IMR-90 (cell line): ENCODE measurements around the gene ZMAT5. TPM values are rescaled to one million over a fixed set of nuclear protein-coding genes. Genes with fewer than 3 reads are reported as not detected.

ENCODE experiments used
- ATAC-seq: fragments of 200-7000 bp; cut with Tn5 transposase; 2 replicates; pipeline ENCODE4 v1.9.1; 2020; ENCODE audit warnings: low read depth, mild to moderate bottlenecking, moderate library complexity
- BruUV-seq: library from RNA; stranded (reverse); fragments of 400-500 nt; replicated peaks from 2 replicates; lab custom pipeline; 2021; lab: Mats Ljungman, UMichigan
- CTCF ChIA-PET: fragments of 300-600 bp; formaldehyde crosslinking; extraction: SDS; loops from one replicate; lab custom pipeline; 2021; ENCODE audit warnings: antibody characterized with exemption; lab: Yijun Ruan, JAX
- POLR2A ChIA-PET: fragments of 300-600 bp; sonication (Branson Sonifier 250); formaldehyde crosslinking; loops from one replicate; lab custom pipeline; 2022; ENCODE audit warnings: antibody characterized with exemption; ENCODE audit not compliant: unreplicated experiment; lab: Charles Lee
- DNase-seq: peaks from one replicate; pipeline ENCODE4 v3.0.0; 2013
- H2AFZ ChIP-seq: replicated peaks from 2 replicates; pipeline ENCODE3; 2013; ENCODE audit warnings: low read length, mild to moderate bottlenecking; ENCODE audit not compliant: poor library complexity
- H2AK5ac ChIP-seq: 2 replicates; pipeline ENCODE4 v1.6.1; 2013; ENCODE audit warnings: low read depth, low read length, inconsistent platforms
- H2AK9ac ChIP-seq: replicated peaks from 2 replicates; pipeline ENCODE3; 2013; ENCODE audit warnings: mild to moderate bottlenecking, low read depth, low read length, moderate library complexity; ENCODE audit not compliant: poor library complexity
- H2BK120ac ChIP-seq: 2 replicates; pipeline ENCODE4 v1.6.1; 2013; ENCODE audit warnings: low read depth, low read length, inconsistent platforms
- H2BK15ac ChIP-seq: 3 replicates; pipeline ENCODE4 v1.6.1; 2013; ENCODE audit warnings: low read depth, low read length, inconsistent platforms
- H2BK20ac ChIP-seq: 2 replicates; pipeline ENCODE4 v1.6.1; 2013; ENCODE audit warnings: low read depth, mild to moderate bottlenecking, inconsistent platforms, low read length, moderate library complexity
- H2BK5ac ChIP-seq: 2 replicates; pipeline ENCODE4 v1.6.1; 2013; ENCODE audit warnings: mild to moderate bottlenecking, low read depth, low read length, inconsistent platforms; ENCODE audit not compliant: poor library complexity, severe bottlenecking
- H3K14ac ChIP-seq: replicated peaks from 2 replicates; pipeline ENCODE4 v1.6.1; 2013; ENCODE audit warnings: low read depth, low read length, inconsistent platforms
- H3K18ac ChIP-seq: 2 replicates; pipeline ENCODE4 v1.6.1; 2013; ENCODE audit warnings: low read depth, low read length, control low read depth
- H3K23ac ChIP-seq: 2 replicates; pipeline ENCODE4 v1.6.1; 2013; ENCODE audit warnings: low read depth, low read length, inconsistent platforms
- H3K27ac ChIP-seq: 2 replicates; pipeline ENCODE4 v1.5.1; 2013; ENCODE audit warnings: mild to moderate bottlenecking, control low read depth, low read length; ENCODE audit not compliant: insufficient read depth
- H3K27me3 ChIP-seq: 2 replicates; pipeline ENCODE4 v1.6.1; 2013; ENCODE audit warnings: low read length; ENCODE audit not compliant: control insufficient read depth, insufficient read depth
- H3K36me3 ChIP-seq: 2 replicates; pipeline ENCODE4 v1.6.1; 2013; ENCODE audit warnings: low read length, mixed read lengths; ENCODE audit not compliant: control insufficient read depth, insufficient read depth
- H3K4ac ChIP-seq: 2 replicates; pipeline ENCODE4 v1.6.1; 2013; ENCODE audit warnings: low read depth, low read length, inconsistent platforms
- H3K4me1 ChIP-seq: 2 replicates; pipeline ENCODE4 v1.6.1; 2013; ENCODE audit warnings: low read length, mixed read lengths; ENCODE audit not compliant: control insufficient read depth, insufficient read depth
- H3K4me2 ChIP-seq: 2 replicates; pipeline ENCODE4 v1.6.1; 2013; ENCODE audit warnings: low read depth, mild to moderate bottlenecking, control low read depth, low read length, moderate library complexity
- H3K4me3 ChIP-seq: 2 replicates; pipeline ENCODE4 v1.5.1; 2013; ENCODE audit warnings: low read depth, mild to moderate bottlenecking, control low read depth, low read length, moderate library complexity; ENCODE audit not compliant: insufficient read depth
- H3K56ac ChIP-seq: 2 replicates; pipeline ENCODE4 v1.6.1; 2013; ENCODE audit warnings: low read length, inconsistent platforms; ENCODE audit not compliant: insufficient read depth; ENCODE audit errors: extremely low read depth
- H3K79me1 ChIP-seq, 2 experiments: 2 replicates each; pipeline ENCODE4 v1.6.1; 2013; ENCODE audit warnings: low read length in 2 of 2, inconsistent platforms in 1 of 2, low read depth in 1 of 2
- H3K9ac ChIP-seq: 2 replicates; pipeline ENCODE4 v1.6.1; 2013; ENCODE audit warnings: low read depth, low read length, control low read depth
- H3K9me1 ChIP-seq: 2 replicates; pipeline ENCODE4 v1.6.1; 2013; ENCODE audit warnings: low read length, inconsistent platforms; ENCODE audit not compliant: insufficient read depth
- H3K9me3 ChIP-seq: 2 replicates; pipeline ENCODE4 v1.6.1; 2013; ENCODE audit warnings: low read length; ENCODE audit not compliant: control insufficient read depth, insufficient read depth
- H4K20me1 ChIP-seq: 2 replicates; pipeline ENCODE4 v1.6.1; 2013; ENCODE audit warnings: low read length, inconsistent platforms; ENCODE audit not compliant: insufficient read depth
- H4K5ac ChIP-seq: 2 replicates; pipeline ENCODE4 v1.6.1; 2013; ENCODE audit warnings: mild to moderate bottlenecking, low read depth, low read length, control low read depth
- H4K8ac ChIP-seq, 2 experiments: 2 replicates each; pipeline ENCODE4 v1.6.1; 2013; ENCODE audit warnings: low read depth in 2 of 2, low read length in 2 of 2, control low read depth in 1 of 2, inconsistent platforms in 1 of 2
- H4K91ac ChIP-seq: 2 replicates; pipeline ENCODE4 v1.6.1; 2013; ENCODE audit warnings: low read depth, low read length, inconsistent platforms; ENCODE audit not compliant: insufficient read depth
- BHLHE40 ChIP-seq: fragments of 150-350 bp; IDR thresholded peaks from 2 replicates; pipeline ENCODE4 v1.6.1; 2016; ENCODE audit warnings: mild to moderate bottlenecking, low read depth, low read length
- CEBPB ChIP-seq: IDR thresholded peaks from 2 replicates; pipeline ENCODE4 v1.6.1; 2012; ENCODE audit warnings: low read depth, low read length, improper control_type of control experiment
- CHD1 ChIP-seq: IDR thresholded peaks from 2 replicates; pipeline ENCODE4 v1.6.1; 2012; ENCODE audit warnings: low read depth, low read length, improper control_type of control experiment
- ELK1 ChIP-seq: fragments of 150-350 bp; IDR thresholded peaks from 2 replicates; pipeline ENCODE4 v1.6.1; 2016; ENCODE audit warnings: low read depth, mild to moderate bottlenecking, low read length, moderate library complexity, borderline replicate concordance
- MAFK ChIP-seq: IDR thresholded peaks from 2 replicates; pipeline ENCODE4 v1.6.1; 2012; ENCODE audit warnings: low read depth, low read length, improper control_type of control experiment
- MAZ ChIP-seq: IDR thresholded peaks from 2 replicates; pipeline ENCODE4 v1.6.1; 2012; ENCODE audit warnings: low read depth, mild to moderate bottlenecking, low read length, improper control_type of control experiment, moderate library complexity, borderline replicate concordance
- MXI1 ChIP-seq: IDR thresholded peaks from 2 replicates; pipeline ENCODE4 v1.6.1; 2012; ENCODE audit warnings: low read depth, mild to moderate bottlenecking, low read length, moderate library complexity, borderline replicate concordance
- NFE2L2 ChIP-seq: fragments of 150-350 bp; IDR thresholded peaks from 2 replicates; pipeline ENCODE4 v1.6.1; 2016; ENCODE audit warnings: low read depth, mild to moderate bottlenecking, low read length
- RAD21 ChIP-seq: IDR thresholded peaks from 2 replicates; pipeline ENCODE4 v1.6.1; 2012; ENCODE audit warnings: low read length, improper control_type of control experiment
- RCOR1 ChIP-seq: IDR thresholded peaks from 2 replicates; pipeline ENCODE4 v1.6.1; 2012; ENCODE audit warnings: mild to moderate bottlenecking, low read length, improper control_type of control experiment; ENCODE audit not compliant: insufficient replicate concordance
- RFX5 ChIP-seq: IDR thresholded peaks from 2 replicates; pipeline ENCODE4 v1.8.0; 2012; ENCODE audit warnings: low read depth, mild to moderate bottlenecking, low read length, moderate library complexity
- SMC3 ChIP-seq: fragments of 150-350 bp; IDR thresholded peaks from 2 replicates; pipeline ENCODE4 v1.6.1; 2016; ENCODE audit warnings: low read depth, mild to moderate bottlenecking, antibody characterized with exemption, low read length, moderate library complexity
- WGBS, 2 experiments: methylation state at CpG; one replicate each; pipeline versions ENCODE4 v1.1.5 to v1.1.7; 2013; ENCODE audit warnings: missing lambda C conversion rate in 2 of 2; ENCODE audit not compliant: insufficient read length in 1 of 2; ENCODE audit errors: extremely low coverage in 2 of 2; 5-methylcytosine and 5-hydroxymethylcytosine counted together
- dilution Hi-C: fragments of 300-500 bp; cut with HindIII; formaldehyde crosslinking; loops from one replicate; pipeline ENCODE4 v1.14.3; 2018; ENCODE audit warnings: low sequenced_read_pairs; ENCODE audit not compliant: unreplicated experiment
- in situ Hi-C: fragments of 300-500 bp; cut with MboI; formaldehyde crosslinking; loops from 3 replicates; pipeline ENCODE4 v1.14.3; 2019; ENCODE audit warnings: low sequenced_read_pairs, inconsistent platforms, mixed read lengths
- intact Hi-C: fragments of 100-400 bp; cut with micrococcal nuclease; formaldehyde crosslinking; loops from 2 replicates; pipeline ENCODE4 v1.10.0; 2022
- polyA plus RNA-seq, 3 experiments: library from polyadenylated mRNA; depleted of rRNA; stranded (reverse); fragments of >200 nt; gene quantifications; 2 replicates each; pipeline ENCODE4 v1.2.3, GENCODE V29; 2012; ENCODE audit warnings: low replicate concordance in 1 of 3
- total RNA-seq: library from RNA; depleted of rRNA; stranded (reverse); fragments of >200 nt; gene quantifications from 2 replicates; pipeline ENCODE4 v1.2.3, GENCODE V29; 2012
- TF ChIP-seq, protein P1 (sequence below): fragments of 150-350 bp; IDR thresholded peaks from 2 replicates; pipeline ENCODE4 v1.6.1; 2017; ENCODE audit warnings: mild to moderate bottlenecking, antibody characterized with exemption, low read length, low read depth
- TF ChIP-seq, protein P2 (sequence below): conservative IDR thresholded peaks from 2 replicates; pipeline ENCODE4 v1.5.1; 2012; ENCODE audit warnings: mild to moderate bottlenecking, low read depth, low read length, improper control_type of control experiment

ZMAT5 gene
- total and polyA plus RNA-seq, 2 of the 4 experiments (the other 2 are of a cell fraction) = 21.7 to 31.8 TPM

GRCh38 chr22:29747832-29748231, 19.0 kb downstream of the ZMAT5 start:
- no peak overlapping the region for H3K4me3 ChIP-seq
- BruUV-seq = no TSS peak
- peak overlapping the region; percentile 42 for H2AK9ac ChIP-seq
- peaks cover 10 to 13% of the 10 kb centered on the region in 2 experiments; a peak in 1 of 4 replicates for H3K79me1 ChIP-seq
- H3K27ac ChIP-seq = no peak overlapping the region
- DNase-seq = no peak
- intact Hi-C loops (no loop called here), in situ Hi-C loops (no loop called here), dilution Hi-C loops (no loop called here)
- no peak overlapping the region for H3K4ac ChIP-seq
- no peak overlapping the region for H3K4me2 ChIP-seq
- H3K56ac ChIP-seq = no peak overlapping the region
- CTCF ChIA-PET = no interaction called here
- H4K8ac ChIP-seq = no peak overlapping the region
- H3K36me3 ChIP-seq = peaks cover 24% of the 10 kb centered on the region; the same call in 1 of the 2 replicates
- TF ChIP-seq RAD21 = no peak
- TF ChIP-seq CHD1 = no peak
- TF ChIP-seq MAFK = no peak
- TF ChIP-seq NFE2L2 = no peak
- TF ChIP-seq MXI1 = no peak
- TF ChIP-seq, protein P1, sequence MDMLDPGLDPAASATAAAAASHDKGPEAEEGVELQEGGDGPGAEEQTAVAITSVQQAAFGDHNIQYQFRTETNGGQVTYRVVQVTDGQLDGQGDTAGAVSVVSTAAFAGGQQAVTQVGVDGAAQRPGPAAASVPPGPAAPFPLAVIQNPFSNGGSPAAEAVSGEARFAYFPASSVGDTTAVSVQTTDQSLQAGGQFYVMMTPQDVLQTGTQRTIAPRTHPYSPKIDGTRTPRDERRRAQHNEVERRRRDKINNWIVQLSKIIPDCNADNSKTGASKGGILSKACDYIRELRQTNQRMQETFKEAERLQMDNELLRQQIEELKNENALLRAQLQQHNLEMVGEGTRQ = no peak
- TF ChIP-seq RCOR1 = no peak
- no peak for TF ChIP-seq MAZ
- no peak for TF ChIP-seq RFX5
- TF ChIP-seq SMC3 = no peak
- TF ChIP-seq CEBPB = no peak
- TF ChIP-seq BHLHE40 = no peak
- no peak for TF ChIP-seq ELK1
- TF ChIP-seq, protein P2, sequence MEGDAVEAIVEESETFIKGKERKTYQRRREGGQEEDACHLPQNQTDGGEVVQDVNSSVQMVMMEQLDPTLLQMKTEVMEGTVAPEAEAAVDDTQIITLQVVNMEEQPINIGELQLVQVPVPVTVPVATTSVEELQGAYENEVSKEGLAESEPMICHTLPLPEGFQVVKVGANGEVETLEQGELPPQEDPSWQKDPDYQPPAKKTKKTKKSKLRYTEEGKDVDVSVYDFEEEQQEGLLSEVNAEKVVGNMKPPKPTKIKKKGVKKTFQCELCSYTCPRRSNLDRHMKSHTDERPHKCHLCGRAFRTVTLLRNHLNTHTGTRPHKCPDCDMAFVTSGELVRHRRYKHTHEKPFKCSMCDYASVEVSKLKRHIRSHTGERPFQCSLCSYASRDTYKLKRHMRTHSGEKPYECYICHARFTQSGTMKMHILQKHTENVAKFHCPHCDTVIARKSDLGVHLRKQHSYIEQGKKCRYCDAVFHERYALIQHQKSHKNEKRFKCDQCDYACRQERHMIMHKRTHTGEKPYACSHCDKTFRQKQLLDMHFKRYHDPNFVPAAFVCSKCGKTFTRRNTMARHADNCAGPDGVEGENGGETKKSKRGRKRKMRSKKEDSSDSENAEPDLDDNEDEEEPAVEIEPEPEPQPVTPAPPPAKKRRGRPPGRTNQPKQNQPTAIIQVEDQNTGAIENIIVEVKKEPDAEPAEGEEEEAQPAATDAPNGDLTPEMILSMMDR = no peak
- H3K9me3 ChIP-seq = no peaks in the 10 kb centered on the region
- H3K14ac ChIP-seq = no peak overlapping the region
- no peak overlapping the region for H3K23ac ChIP-seq
- POLR2A ChIA-PET = no interaction called here
- peaks cover 18% of the 10 kb centered on the region; the same call in 1 of the 2 replicates for H3K9me1 ChIP-seq
- no peak overlapping the region for H3K18ac ChIP-seq
- H2BK20ac ChIP-seq = no peak overlapping the region
- no peak overlapping the region for H2AK5ac ChIP-seq
- WGBS, 2 experiments = 100% methylated on average over 2 of the region's 7 CpGs; no CpG with 5 or more reads in 1 of the 2 experiments
- peaks cover 5% of the 10 kb centered on the region; the same call in 1 of the 2 replicates for H3K4me1 ChIP-seq
- no peak overlapping the region for H3K9ac ChIP-seq
- no peaks in the 10 kb centered on the region for H3K27me3 ChIP-seq
- H2BK15ac ChIP-seq = no peak overlapping the region
- H2AFZ ChIP-seq = no peak overlapping the region
- no peaks in the 10 kb centered on the region for H4K20me1 ChIP-seq
- ATAC-seq = no peak
- no peak overlapping the region for H4K5ac ChIP-seq
- no peak overlapping the region for H4K91ac ChIP-seq
- H2BK5ac ChIP-seq = no peak overlapping the region
- H2BK120ac ChIP-seq = no peak overlapping the region
